ENCODE results near the gene UBR2.
"Not testable (repeated sequence)": the region's sequence is repeated elsewhere in the genome, so short reads cannot be mapped to it uniquely, and the experiment has no call there.

UBR2 gene

DNA sequence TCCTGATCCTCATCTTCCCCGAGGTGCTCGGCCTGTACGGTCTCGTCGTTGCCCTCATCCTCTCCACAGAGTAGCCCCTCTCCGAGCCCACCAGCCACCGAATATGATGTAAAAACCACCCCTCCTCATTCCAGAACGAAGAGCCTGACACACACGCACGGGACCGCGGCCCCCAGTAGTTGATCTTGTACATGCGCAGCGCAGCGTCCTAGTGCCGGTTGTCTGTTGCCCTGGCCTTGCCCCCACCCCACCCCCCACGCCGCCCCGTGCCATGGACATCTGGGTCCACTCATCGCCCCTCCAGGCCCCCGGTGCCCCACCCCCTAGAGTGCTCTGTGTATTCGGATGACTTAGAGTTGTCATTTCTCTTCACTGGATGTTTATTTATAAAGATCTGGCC lies 163.8 kb downstream of the UBR2 start:
- DNase-seq (ENCODE audit: low read depth) = no peak

- no peak for DNase-seq (ENCODE audit: low read depth)
These were observed 165.9 kb downstream of the UBR2 start for GRCh38 chr6:42729731-42730130.

- not testable (repeated sequence) for DNase-seq (ENCODE audit: low read depth)
These were observed 170.1 kb downstream of the UBR2 start for GRCh38 chr6:42733867-42734481.

GRCh38 chr6:42735976-42736375 lies 172.1 kb downstream of the UBR2 start:
- DNase-seq (ENCODE audit: low read depth) = no peak

- DNase-seq (ENCODE audit: low read depth) = no peak
These were observed 176.9 kb downstream of the UBR2 start for GRCh38 chr6:42740725-42741124.

DNA sequence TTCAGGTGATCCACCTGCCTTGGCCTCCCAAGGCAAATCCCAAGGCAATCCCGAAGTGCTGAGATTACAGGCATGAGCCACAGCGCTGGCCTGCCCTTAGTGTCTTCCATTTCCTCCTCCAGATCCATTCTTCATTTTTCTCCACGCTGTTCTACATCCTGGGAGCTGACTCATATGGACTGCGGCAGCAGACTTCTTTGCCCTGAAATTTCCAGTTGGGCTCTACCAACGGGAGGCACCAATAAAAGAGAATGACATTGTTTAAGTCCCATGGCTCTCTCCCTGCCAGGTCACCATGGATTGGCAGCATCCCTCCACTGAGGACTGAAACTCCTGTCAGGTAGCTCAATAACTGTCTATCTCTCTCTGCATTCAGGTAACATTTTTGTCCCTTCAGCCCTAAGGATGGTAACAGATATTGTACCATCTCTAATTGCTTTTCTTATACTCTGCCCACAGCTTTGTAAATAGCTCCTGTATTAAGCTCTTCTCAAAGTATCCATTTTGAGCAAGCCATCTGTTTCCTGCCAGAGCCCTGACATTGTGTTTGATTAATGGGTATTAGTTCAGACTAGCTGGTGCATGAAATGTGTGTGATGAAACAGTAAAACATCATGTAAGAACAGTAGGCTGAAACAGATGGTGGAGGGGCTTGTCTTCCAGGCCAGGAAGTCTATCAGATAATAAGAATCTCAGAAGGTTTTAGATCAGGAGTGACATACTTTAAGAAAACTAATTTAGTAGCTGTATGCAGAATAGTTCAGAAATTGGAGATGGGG lies 178.5 kb downstream of the UBR2 start:
- DNase-seq (ENCODE audit: low read depth) = no peak

Measured in non-pigmented ciliary epithelial cell (primary cell).